ENCODE measurements around the gene ZCCHC3.
"Not testable (repeated sequence)": the region's sequence is repeated elsewhere in the genome, so short reads cannot be mapped to it uniquely, and the experiment has no call there.

The ZCCHC3 gene

GRCh38 chr20:297098-297924 lies at the start of gene ZCCHC3:
ZCCHC3 (plus strand) TSS chr20:297570; CDS start chr20:297587, 17 bp downstream.
- DNase-seq (ENCODE audit: low read depth): peak; percentile 59

- no peak for DNase-seq (ENCODE audit: low read depth)
Observed at GRCh38 chr20:251354-251753, 46.0 kb upstream of the ZCCHC3 start.

GRCh38 chr20:252801-253200 lies 44.6 kb upstream of the ZCCHC3 start:
- DNase-seq (ENCODE audit: low read depth): no peak

GRCh38 chr20:253447-253846 lies 43.9 kb upstream of the ZCCHC3 start:
- not testable (repeated sequence) for DNase-seq (ENCODE audit: low read depth)

GRCh38 chr20:257419-257818 lies 40.0 kb upstream of the ZCCHC3 start, which contains the start of gene DEFB132:
DEFB132 (plus strand) TSS chr20:257724; CDS start chr20:257779, 55 bp downstream.
- no peak for DNase-seq (ENCODE audit: low read depth)

GRCh38 chr20:258269-258858 lies 39.0 kb upstream of the ZCCHC3 start:
- no peak for DNase-seq (ENCODE audit: low read depth)

- no peak for DNase-seq (ENCODE audit: low read depth)
Observed at GRCh38 chr20:258963-259362, 38.4 kb upstream of the ZCCHC3 start.

- DNase-seq (ENCODE audit: low read depth): no peak
Observed at GRCh38 chr20:259981-260380, 37.4 kb upstream of the ZCCHC3 start.

- DNase-seq (ENCODE audit: low read depth): no peak
Observed at GRCh38 chr20:263701-264100, 33.7 kb upstream of the ZCCHC3 start.

- peak; percentile 89 for DNase-seq (ENCODE audit: low read depth)
Observed at GRCh38 chr20:266596-267562, 30.5 kb upstream of the ZCCHC3 start.

GRCh38 chr20:270517-270916 lies 26.9 kb upstream of the ZCCHC3 start:
- DNase-seq (ENCODE audit: low read depth): no peak

GRCh38 chr20:271069-271468 lies 26.3 kb upstream of the ZCCHC3 start:
- DNase-seq (ENCODE audit: low read depth): no peak

GRCh38 chr20:271528-271927 lies 25.8 kb upstream of the ZCCHC3 start:
- no peak for DNase-seq (ENCODE audit: low read depth)

- no peak for DNase-seq (ENCODE audit: low read depth)
Observed at GRCh38 chr20:272718-273117, 24.7 kb upstream of the ZCCHC3 start.

- no peak for DNase-seq (ENCODE audit: low read depth)
Observed at GRCh38 chr20:273884-274283, 23.5 kb upstream of the ZCCHC3 start.

GRCh38 chr20:275791-276190 lies 21.6 kb upstream of the ZCCHC3 start:
- DNase-seq (ENCODE audit: low read depth): no peak

- no peak for DNase-seq (ENCODE audit: low read depth)
Observed at GRCh38 chr20:276620-277495, 20.5 kb upstream of the ZCCHC3 start.

GRCh38 chr20:277496-277781 lies 19.9 kb upstream of the ZCCHC3 start:
- DNase-seq (ENCODE audit: low read depth): no peak

GRCh38 chr20:278181-278580 lies 19.2 kb upstream of the ZCCHC3 start:
- DNase-seq (ENCODE audit: low read depth): no peak

- DNase-seq (ENCODE audit: low read depth): no peak
Observed at GRCh38 chr20:278607-279571, 18.5 kb upstream of the ZCCHC3 start.
